Vagina (tissue), 2 donors: Measurements from ENCODE around the gene AK6. TPM values are rescaled to one million over a fixed set of nuclear protein-coding genes. Genes with fewer than 3 reads are reported as not detected.

Experiments used
- DNase-seq, 2 donors: peaks; one replicate each; pipeline ENCODE4 v3.0.0-alpha.2; 2017; ENCODE audit errors: extremely low spot score in 2 of 2
- H3K27ac ChIP-seq: fragments of 200-600 bp; sonication (generic); one replicate; pipeline ENCODE4 v1.5.1; 2019
- H3K27me3 ChIP-seq: fragments of 200-600 bp; sonication (generic); one replicate; pipeline ENCODE4 v1.5.1; 2019
- H3K36me3 ChIP-seq, 2 donors: fragments of 200-600 bp; sonication (generic); one replicate each; pipeline ENCODE4 v1.5.1; 2017 to 2019
- H3K4me1 ChIP-seq: fragments of 200-600 bp; sonication (generic); one replicate; pipeline ENCODE4 v1.5.1; 2019
- H3K4me3 ChIP-seq, 2 donors: fragments of 200-600 bp; sonication (generic); 1 replicate in 1 of 2; 2 replicates in 1 of 2; pipeline ENCODE4 v1.5.1; 2016 to 2019
- H3K9me3 ChIP-seq: fragments of 200-600 bp; sonication (generic); one replicate; pipeline ENCODE4 v1.5.1; 2019
- CTCF ChIP-seq, 3 experiments: fragments of 450-650 bp in 2 of 3; fragments of 200-600 bp in 1 of 3; sonication (generic) in 1 of 3; IDR thresholded peaks; one replicate each; pipeline ENCODE4 v1.5.1; 2017 to 2019; ENCODE audit warnings: antibody characterized with exemption in 3 of 3, mild to moderate bottlenecking in 2 of 3, moderate library complexity in 2 of 3
- POLR2A ChIP-seq, 2 donors: fragments of 450-650 bp; IDR thresholded peaks; one replicate each; pipeline ENCODE4 v1.6.1; 2017; ENCODE audit warnings: antibody characterized with exemption in 2 of 2, mild to moderate bottlenecking in 2 of 2, moderate library complexity in 2 of 2
- POLR2AphosphoS5 ChIP-seq, 2 donors: sonication (generic); formaldehyde crosslinking; IDR thresholded peaks; one replicate each; pipeline ENCODE4 v1.9.0; 2017; ENCODE audit warnings: antibody characterized with exemption in 2 of 2, mild to moderate bottlenecking in 2 of 2, low read depth in 1 of 2; ENCODE audit not compliant: insufficient read depth in 1 of 2
- intact Hi-C: fragments of 100-400 bp; cut with DNase I; formaldehyde crosslinking; loops from one replicate; pipeline ENCODE4 v1.15.1; 2023
- total RNA-seq: library from RNA; depleted of rRNA; stranded (reverse); fragments of >200 nt; gene quantifications from one replicate; pipeline ENCODE4 v1.2.3, GENCODE V29; 2016

AK6 gene
- total RNA-seq, 1 donor from 2014 or later = 17.4 TPM

GRCh38 chr5:69329905-69330489 lies 39.3 kb downstream of the AK6 start:
- no peaks in the 10 kb centered on the region for H3K36me3 ChIP-seq
- no peak overlapping the region for H3K27ac ChIP-seq
- no peak overlapping the region for H3K4me3 ChIP-seq
- no peak for DNase-seq
- intact Hi-C loops = no loop called here
- H3K4me1 ChIP-seq = peaks cover 7% of the 10 kb centered on the region
- H3K27me3 ChIP-seq = no peaks in the 10 kb centered on the region
- no peak for TF ChIP-seq POLR2AphosphoS5 (IDR thresholded peaks at IDR 0.05; ENCODE audit: insufficient read depth in 1 of 2, low read depth in 1 of 2)
- no peak for TF ChIP-seq CTCF (IDR thresholded peaks at IDR 0.05)
- no peak for TF ChIP-seq POLR2A (IDR thresholded peaks at IDR 0.05)
- no peaks in the 10 kb centered on the region for H3K9me3 ChIP-seq

GRCh38 chr5:69326365-69326764 lies 43.0 kb downstream of the AK6 start:
- intact Hi-C loops = no loop called here
- DNase-seq = no peak
- Histone ChIP-seq H3K27ac (no peak overlapping the region), H3K27me3 (no peaks in the 10 kb centered on the region), H3K4me3 (no peak overlapping the region), H3K36me3 (no peaks in the 10 kb centered on the region), H3K4me1 (no peaks in the 10 kb centered on the region), H3K9me3 (no peaks in the 10 kb centered on the region)
- no peak for TF ChIP-seq POLR2A (IDR thresholded peaks at IDR 0.05)
- no peak for TF ChIP-seq POLR2AphosphoS5 (IDR thresholded peaks at IDR 0.05; ENCODE audit: insufficient read depth in 1 of 2, low read depth in 1 of 2)
- no peak for TF ChIP-seq CTCF (IDR thresholded peaks at IDR 0.05)

- Histone ChIP-seq H3K4me1 (no peaks in the 10 kb centered on the region), H3K27ac (no peak overlapping the region), H3K9me3 (no peaks in the 10 kb centered on the region), H3K4me3 (no peak overlapping the region), H3K36me3 (peaks cover 0 to 15% of the 10 kb centered on the region in 2 donors), H3K27me3 (no peaks in the 10 kb centered on the region)
- no peak for DNase-seq
- TF ChIP-seq POLR2AphosphoS5 (IDR thresholded peaks at IDR 0.05; ENCODE audit: insufficient read depth in 1 of 2, low read depth in 1 of 2) = no peak
- TF ChIP-seq POLR2A (IDR thresholded peaks at IDR 0.05) = no peak
- TF ChIP-seq CTCF (IDR thresholded peaks at IDR 0.05) = no peak
- intact Hi-C loops = no loop called here
Observed at GRCh38 chr5:69317391-69317790, 51.9 kb downstream of the AK6 start.

GRCh38 chr5:69315972-69316371 lies 53.3 kb downstream of the AK6 start:
- intact Hi-C loops = no loop called here
- TF ChIP-seq POLR2A (IDR thresholded peaks at IDR 0.05) (no peak), POLR2AphosphoS5 (IDR thresholded peaks at IDR 0.05; ENCODE audit: insufficient read depth in 1 of 2, low read depth in 1 of 2) (no peak), CTCF (IDR thresholded peaks at IDR 0.05) (no peak)

GRCh38 chr5:69313428-69313827 lies 55.9 kb downstream of the AK6 start:
- TF ChIP-seq CTCF (IDR thresholded peaks at IDR 0.05) (no peak), POLR2AphosphoS5 (IDR thresholded peaks at IDR 0.05; ENCODE audit: insufficient read depth in 1 of 2, low read depth in 1 of 2) (no peak), POLR2A (IDR thresholded peaks at IDR 0.05) (no peak)
- Histone ChIP-seq H3K9me3 (no peaks in the 10 kb centered on the region), H3K27ac (no peak overlapping the region), H3K27me3 (no peaks in the 10 kb centered on the region), H3K36me3 (peaks cover 0 to 15% of the 10 kb centered on the region in 2 donors), H3K4me3 (no peak overlapping the region), H3K4me1 (no peaks in the 10 kb centered on the region)
- DNase-seq = no peak
- intact Hi-C loops = no loop called here

More at GRCh38 chr5:69315972-69316371, 53.3 kb downstream of the AK6 start:
- Histone ChIP-seq H3K9me3 (no peaks in the 10 kb centered on the region), H3K36me3 (peaks cover 0 to 15% of the 10 kb centered on the region in 2 donors), H3K4me3 (no peak overlapping the region), H3K27ac (no peak overlapping the region), H3K4me1 (no peaks in the 10 kb centered on the region), H3K27me3 (no peaks in the 10 kb centered on the region)
- DNase-seq = no peak
